Activated T-helper 17 cell treated with anti-CD3 and anti-CD28 coated beads, Interleukin-2, amount 50 U/mL, for 72 hours (primary cell): ENCODE measurements around the gene KIFAP3. TPM values are rescaled to one million over a fixed set of nuclear protein-coding genes. Genes with fewer than 3 reads are reported as not detected.
"Not testable (repeated sequence)": the region's sequence is repeated elsewhere in the genome, so short reads cannot be mapped to it uniquely, and the experiment has no call there.

ENCODE experiments used
- ATAC-seq: fragments of 150-1000 bp; cut with Tn5 transposase; replicated peaks from 2 replicates; pipeline ENCODE4 v1.10.0; 2021; ENCODE audit warnings: mild to moderate bottlenecking, moderate library complexity
- H3K27ac Mint-ChIP-seq: one replicate; pipeline ENCODE4 v1.8.0; 2022; ENCODE audit warnings: mixed read lengths
- H3K27me3 Mint-ChIP-seq: one replicate; pipeline ENCODE4 v1.8.0; 2022; ENCODE audit warnings: mixed read lengths
- H3K36me3 Mint-ChIP-seq: one replicate; pipeline ENCODE4 v1.8.0; 2022; ENCODE audit warnings: low read depth, mild to moderate bottlenecking, mixed read lengths
- H3K4me1 Mint-ChIP-seq: one replicate; pipeline ENCODE4 v1.8.0; 2022; ENCODE audit warnings: mixed read lengths
- H3K4me3 Mint-ChIP-seq: one replicate; pipeline ENCODE4 v1.8.0; 2022; ENCODE audit warnings: mild to moderate bottlenecking, mixed read lengths
- H3K9me3 Mint-ChIP-seq: one replicate; pipeline ENCODE4 v1.8.0; 2022; ENCODE audit warnings: mixed read lengths
- total RNA-seq, 2 donors: library from RNA; stranded (reverse); gene quantifications; one replicate each; pipeline ENCODE4 v1.2.3, GENCODE V29; 2022

KIFAP3 gene
- total RNA-seq, 2 donors from 2014 or later = 26.4 to 32.6 TPM

DNA sequence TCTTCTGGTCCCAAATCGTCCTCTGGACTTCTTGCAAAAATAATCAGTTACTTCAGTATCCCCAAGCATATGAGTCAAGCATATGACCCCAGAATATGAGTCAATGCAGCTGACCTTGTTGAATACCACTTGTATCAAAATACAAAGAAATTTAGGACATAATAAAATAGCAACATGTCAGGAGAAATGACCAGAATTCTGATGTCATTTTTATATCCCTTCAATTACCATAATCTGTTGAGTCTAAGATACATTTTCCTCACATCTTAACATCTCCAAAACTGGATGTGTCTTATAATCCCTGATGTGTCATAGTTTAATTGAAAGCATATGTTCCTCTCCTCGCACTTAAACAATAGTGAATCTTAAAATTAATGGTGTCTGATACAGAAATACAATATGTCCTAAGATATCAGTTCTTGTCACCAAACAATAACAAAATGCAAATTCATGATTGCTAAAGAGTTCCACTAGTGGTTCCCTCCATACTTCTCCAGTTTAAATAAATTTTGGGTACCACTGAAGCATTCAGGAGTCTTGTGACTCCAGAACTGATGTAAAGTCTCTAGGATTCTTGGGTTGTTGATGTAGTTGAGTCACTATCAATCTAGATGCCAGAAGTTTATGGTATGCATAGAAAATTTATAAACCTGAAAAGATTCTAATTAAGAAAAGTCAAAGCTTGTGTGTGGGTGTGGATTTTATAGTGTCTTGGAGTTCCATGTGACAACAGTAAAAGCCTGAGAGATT lies 41.8 kb downstream of the KIFAP3 start:
- H3K9me3 Mint-ChIP-seq = no peaks in the 10 kb centered on the region
- no peaks in the 10 kb centered on the region for H3K27me3 Mint-ChIP-seq
- H3K4me3 Mint-ChIP-seq = no peak overlapping the region
- H3K36me3 Mint-ChIP-seq = peaks cover 52% of the 10 kb centered on the region
- H3K4me1 Mint-ChIP-seq = no peaks in the 10 kb centered on the region
- H3K27ac Mint-ChIP-seq = no peak overlapping the region
- no peak for ATAC-seq

- Mint-ChIP-seq H3K4me1 (no peaks in the 10 kb centered on the region), H3K27me3 (no peaks in the 10 kb centered on the region), H3K27ac (no peak overlapping the region), H3K36me3 (peaks cover 51% of the 10 kb centered on the region), H3K9me3 (no peaks in the 10 kb centered on the region), H3K4me3 (no peak overlapping the region)
- ATAC-seq = no peak
Observed at GRCh38 chr1:170030212-170030611, 44.3 kb downstream of the KIFAP3 start.

- Mint-ChIP-seq H3K9me3 (no peaks in the 10 kb centered on the region), H3K36me3 (peaks cover 48% of the 10 kb centered on the region), H3K27ac (no peak overlapping the region), H3K4me3 (no peak overlapping the region), H3K27me3 (no peaks in the 10 kb centered on the region), H3K4me1 (no peaks in the 10 kb centered on the region)
- ATAC-seq = no peak
Observed at GRCh38 chr1:170027760-170028159, 46.7 kb downstream of the KIFAP3 start.

GRCh38 chr1:170020859-170021258 lies 53.6 kb downstream of the KIFAP3 start:
- Mint-ChIP-seq H3K4me1 (no peaks in the 10 kb centered on the region), H3K36me3 (peaks cover 52% of the 10 kb centered on the region), H3K4me3 (no peak overlapping the region), H3K27ac (no peak overlapping the region), H3K9me3 (no peaks in the 10 kb centered on the region), H3K27me3 (no peaks in the 10 kb centered on the region)
- ATAC-seq = no peak

DNA sequence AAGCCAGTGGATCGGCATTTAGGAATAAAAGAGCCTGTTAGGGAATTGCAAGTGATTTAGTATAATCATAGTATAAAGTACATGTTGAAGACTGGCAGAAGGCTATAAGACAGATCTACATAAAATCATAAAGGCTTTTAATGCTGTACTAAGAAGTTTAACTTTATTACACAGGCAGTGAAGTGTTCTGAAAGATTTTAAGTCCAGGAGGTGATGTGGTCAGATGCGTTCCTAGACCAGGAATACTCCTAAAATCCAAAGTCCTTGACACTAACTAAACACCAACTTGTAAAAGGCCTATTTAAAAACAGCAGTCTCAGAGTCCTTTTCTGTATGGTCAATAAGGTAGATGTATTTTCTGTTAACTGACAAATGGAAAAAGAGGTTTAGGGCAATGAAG lies 57.0 kb downstream of the KIFAP3 start:
- H3K9me3 Mint-ChIP-seq = no peaks in the 10 kb centered on the region
- no peak overlapping the region for H3K27ac Mint-ChIP-seq
- no peak for ATAC-seq
- no peak overlapping the region for H3K4me3 Mint-ChIP-seq
- H3K4me1 Mint-ChIP-seq = no peaks in the 10 kb centered on the region
- H3K27me3 Mint-ChIP-seq = no peaks in the 10 kb centered on the region
- peaks cover 56% of the 10 kb centered on the region for H3K36me3 Mint-ChIP-seq

DNA sequence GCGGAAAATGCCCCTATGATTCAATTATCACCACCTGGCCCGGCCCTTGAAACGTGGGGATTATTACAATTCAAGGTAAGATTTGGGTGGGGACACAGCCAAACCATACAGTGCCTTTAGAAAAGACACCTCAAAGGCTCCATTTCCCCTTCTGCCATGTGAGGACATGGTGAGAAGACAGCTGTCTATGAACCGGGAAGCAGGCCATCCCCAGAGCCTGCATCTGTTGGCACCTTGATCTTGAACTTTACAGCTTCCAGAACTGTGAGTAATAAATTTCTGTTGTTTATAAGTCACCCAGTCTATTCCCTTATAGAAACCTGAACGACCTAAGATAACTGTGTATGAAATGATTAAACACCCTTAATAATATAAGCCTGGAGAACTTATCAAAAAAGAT lies 61.6 kb downstream of the KIFAP3 start:
- Mint-ChIP-seq H3K36me3 (peaks cover 52% of the 10 kb centered on the region), H3K4me1 (no peaks in the 10 kb centered on the region), H3K27ac (no peak overlapping the region), H3K9me3 (no peaks in the 10 kb centered on the region), H3K27me3 (no peaks in the 10 kb centered on the region), H3K4me3 (no peak overlapping the region)
- no peak for ATAC-seq

- no peak overlapping the region for H3K27ac Mint-ChIP-seq
- no peaks in the 10 kb centered on the region for H3K4me1 Mint-ChIP-seq
- H3K9me3 Mint-ChIP-seq = no peaks in the 10 kb centered on the region
- H3K4me3 Mint-ChIP-seq = no peak overlapping the region
- H3K27me3 Mint-ChIP-seq = no peaks in the 10 kb centered on the region
- H3K36me3 Mint-ChIP-seq = peaks cover 39% of the 10 kb centered on the region
- ATAC-seq = no peak
Observed at GRCh38 chr1:170010443-170010842, 64.1 kb downstream of the KIFAP3 start.

GRCh38 chr1:170009551-170009950 lies 64.9 kb downstream of the KIFAP3 start:
- Mint-ChIP-seq H3K9me3 (no peaks in the 10 kb centered on the region), H3K4me1 (no peaks in the 10 kb centered on the region), H3K4me3 (no peak overlapping the region), H3K27me3 (no peaks in the 10 kb centered on the region), H3K27ac (no peak overlapping the region), H3K36me3 (peaks cover 30% of the 10 kb centered on the region)
- no peak for ATAC-seq

GRCh38 chr1:170008745-170009144 lies 65.8 kb downstream of the KIFAP3 start:
- H3K27me3 Mint-ChIP-seq, H3K9me3 Mint-ChIP-seq, H3K4me3 Mint-ChIP-seq, H3K27ac Mint-ChIP-seq, ATAC-seq, H3K4me1 Mint-ChIP-seq: not testable (repeated sequence)
- H3K36me3 Mint-ChIP-seq = peaks cover 25% of the 10 kb centered on the region

DNA sequence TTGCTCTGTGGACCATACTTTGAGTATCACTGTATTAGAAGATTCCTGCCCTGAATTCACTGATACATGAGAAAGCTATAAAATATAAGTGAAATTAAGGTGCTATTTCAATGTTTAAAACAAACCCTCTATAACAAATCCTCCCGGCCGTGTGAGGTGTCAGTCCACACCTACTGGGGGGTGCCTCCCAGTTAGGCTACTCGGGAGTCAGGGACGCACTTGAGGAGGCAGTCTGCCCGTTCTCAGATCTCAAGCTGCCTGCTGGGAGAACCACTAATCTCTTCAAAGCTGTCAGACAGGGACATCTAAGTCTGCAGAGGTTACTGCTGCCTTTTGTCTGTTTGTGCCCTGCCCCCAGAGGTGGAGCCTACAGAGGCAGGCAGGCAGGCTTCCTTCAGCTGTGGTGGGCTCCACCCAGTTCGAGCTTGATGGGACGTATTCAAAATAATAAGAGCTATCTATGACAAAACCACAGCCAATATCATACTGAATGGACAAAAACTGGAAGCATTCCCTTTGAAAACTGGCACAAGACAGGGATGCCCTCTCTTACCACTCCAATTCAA lies 71.1 kb downstream of the KIFAP3 start:
- not testable (repeated sequence) for H3K9me3 Mint-ChIP-seq, H3K4me1 Mint-ChIP-seq, H3K27me3 Mint-ChIP-seq, H3K27ac Mint-ChIP-seq, H3K4me3 Mint-ChIP-seq, ATAC-seq
- H3K36me3 Mint-ChIP-seq = peaks cover 17% of the 10 kb centered on the region

- ATAC-seq = no peak
- no peaks in the 10 kb centered on the region for H3K27me3 Mint-ChIP-seq
- peaks cover 6% of the 10 kb centered on the region for H3K36me3 Mint-ChIP-seq
- H3K4me3 Mint-ChIP-seq = no peak overlapping the region
- H3K9me3 Mint-ChIP-seq = no peaks in the 10 kb centered on the region
- no peaks in the 10 kb centered on the region for H3K4me1 Mint-ChIP-seq
- no peak overlapping the region for H3K27ac Mint-ChIP-seq
Observed at GRCh38 chr1:170001266-170001665, 73.2 kb downstream of the KIFAP3 start.

DNA sequence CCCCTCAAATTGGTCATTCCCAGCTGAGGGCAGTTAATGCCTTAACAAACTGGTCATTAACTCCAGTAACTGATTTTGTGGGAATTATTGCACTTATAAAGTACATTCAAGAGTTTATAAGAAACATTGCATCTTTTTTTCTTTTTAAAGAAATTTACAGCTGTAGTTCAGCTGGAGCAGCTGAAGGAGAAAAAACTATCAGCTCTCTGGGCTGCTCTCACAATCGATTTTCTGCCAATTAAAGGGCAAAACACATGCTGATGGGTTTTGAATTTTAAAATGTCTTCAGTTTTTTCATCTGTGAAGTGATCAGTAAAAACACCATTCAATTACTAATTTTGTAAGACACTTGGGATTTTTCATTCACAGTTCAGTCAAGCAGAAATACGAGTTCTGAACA lies 74.7 kb downstream of the KIFAP3 start:
- H3K27me3 Mint-ChIP-seq = no peaks in the 10 kb centered on the region
- no peak overlapping the region for H3K4me3 Mint-ChIP-seq
- no peaks in the 10 kb centered on the region for H3K9me3 Mint-ChIP-seq
- no peak overlapping the region for H3K27ac Mint-ChIP-seq
- ATAC-seq = no peak
- H3K36me3 Mint-ChIP-seq = peaks cover 6% of the 10 kb centered on the region
- no peaks in the 10 kb centered on the region for H3K4me1 Mint-ChIP-seq

GRCh38 chr1:169999331-169999741 lies 75.2 kb downstream of the KIFAP3 start:
- no peak overlapping the region for H3K4me3 Mint-ChIP-seq
- no peaks in the 10 kb centered on the region for H3K9me3 Mint-ChIP-seq
- no peaks in the 10 kb centered on the region for H3K27me3 Mint-ChIP-seq
- peaks cover 6% of the 10 kb centered on the region for H3K36me3 Mint-ChIP-seq
- H3K4me1 Mint-ChIP-seq = no peaks in the 10 kb centered on the region
- no peak for ATAC-seq
- no peak overlapping the region for H3K27ac Mint-ChIP-seq

GRCh38 chr1:169995993-169996392 lies 78.5 kb downstream of the KIFAP3 start:
- Mint-ChIP-seq H3K4me1 (no peaks in the 10 kb centered on the region), H3K27ac (no peak overlapping the region), H3K27me3 (no peaks in the 10 kb centered on the region), H3K36me3 (peaks cover 6% of the 10 kb centered on the region), H3K4me3 (no peak overlapping the region), H3K9me3 (no peaks in the 10 kb centered on the region)
- no peak for ATAC-seq

- Mint-ChIP-seq H3K27ac (no peak overlapping the region), H3K27me3 (no peaks in the 10 kb centered on the region), H3K4me1 (no peaks in the 10 kb centered on the region), H3K36me3 (peaks cover 16% of the 10 kb centered on the region), H3K9me3 (no peaks in the 10 kb centered on the region), H3K4me3 (no peak overlapping the region)
- no peak for ATAC-seq
Observed at GRCh38 chr1:169989246-169989645, 85.2 kb downstream of the KIFAP3 start.
